DOHH2 (cell line): ENCODE data around the gene UBN1.

Experiments
- H3F3A ChIP-seq: fragments of 200-600 bp; sonication (generic), shearing (Covaris generic); 2 replicates; pipeline ENCODE4 v1.6.0; 2016; ENCODE audit warnings: antibody characterized with exemption, mild to moderate bottlenecking; ENCODE audit not compliant: control insufficient read depth, insufficient read depth
- H3K27ac ChIP-seq: fragments of 200-600 bp; sonication (generic); 2 replicates; pipeline ENCODE4 v1.5.1; 2014; ENCODE audit warnings: low read depth, mild to moderate bottlenecking, low read length, moderate library complexity
- H3K27me3 ChIP-seq: fragments of 200-600 bp; sonication (generic); 2 replicates; pipeline ENCODE4 v1.6.1; 2014; ENCODE audit warnings: mild to moderate bottlenecking, low read length, mixed read lengths; ENCODE audit not compliant: control insufficient read depth
- H3K36me3 ChIP-seq: fragments of 200-600 bp; sonication (generic); 2 replicates; pipeline ENCODE4 v1.6.1; 2014; ENCODE audit warnings: mild to moderate bottlenecking, low read length, moderate library complexity, mixed read lengths; ENCODE audit not compliant: control insufficient read depth
- H3K4me1 ChIP-seq: fragments of 200-600 bp; sonication (generic); 2 replicates; pipeline ENCODE4 v1.6.1; 2014; ENCODE audit warnings: mild to moderate bottlenecking, low read length, mixed read lengths; ENCODE audit not compliant: control insufficient read depth
- H3K4me2 ChIP-seq: fragments of 200-600 bp; sonication (generic); 2 replicates; pipeline ENCODE4 v1.6.0; 2014; ENCODE audit warnings: mild to moderate bottlenecking, low read length, moderate library complexity
- H3K4me3 ChIP-seq: fragments of 200-600 bp; sonication (generic); 2 replicates; pipeline ENCODE4 v1.5.1; 2014; ENCODE audit warnings: mild to moderate bottlenecking, low read length, mixed read lengths
- H3K79me2 ChIP-seq: fragments of 200-600 bp; sonication (generic); 2 replicates; pipeline ENCODE4 v1.6.1; 2014; ENCODE audit warnings: mild to moderate bottlenecking, low read length, mixed read lengths; ENCODE audit not compliant: control insufficient read depth
- H3K9me2 ChIP-seq: fragments of 200-600 bp; sonication (generic); replicated peaks from 2 replicates; pipeline ENCODE4 v1.6.1; 2014; ENCODE audit warnings: mild to moderate bottlenecking, low read length, mixed read lengths; ENCODE audit not compliant: control insufficient read depth
- H3K9me3 ChIP-seq: fragments of 200-600 bp; sonication (generic); 2 replicates; pipeline ENCODE4 v1.6.1; 2014; ENCODE audit warnings: antibody characterized with exemption, low read length, mixed read lengths; ENCODE audit not compliant: control insufficient read depth, insufficient read depth
- H4K20me1 ChIP-seq: fragments of 200-600 bp; sonication (generic); 2 replicates; pipeline ENCODE4 v1.6.0; 2014; ENCODE audit warnings: low read depth, mild to moderate bottlenecking, antibody characterized with exemption, low read length, moderate library complexity; ENCODE audit not compliant: control insufficient read depth, insufficient read depth
- CTCF ChIP-seq: fragments of 200-600 bp; sonication (generic); IDR thresholded peaks from one replicate; pipeline ENCODE4 v1.5.1; 2014; ENCODE audit warnings: antibody characterized with exemption, mild to moderate bottlenecking, low read depth, low read length; ENCODE audit not compliant: poor library complexity, severe bottlenecking
- EZH2phosphoT487 ChIP-seq: fragments of 200-600 bp; sonication (generic); IDR thresholded peaks from 2 replicates; pipeline ENCODE4 v1.6.1; 2017; ENCODE audit warnings: borderline replicate concordance, mild to moderate bottlenecking, antibody characterized with exemption, low read length, moderate library complexity, mixed read lengths

The UBN1 gene

GRCh38 chr16:4874666-4875065 lies 27.4 kb downstream of the UBN1 start:
- Histone ChIP-seq H4K20me1 (no peaks in the 10 kb centered on the region), H3K9me3 (no peaks in the 10 kb centered on the region), H3K4me1 (no peaks in the 10 kb centered on the region), H3F3A (no peaks in the 10 kb centered on the region), H3K36me3 (peaks cover 87% of the 10 kb centered on the region), H3K27ac (no peak overlapping the region), H3K4me2 (no peak overlapping the region), H3K9me2 (no peaks in the 10 kb centered on the region), H3K4me3 (no peak overlapping the region), H3K79me2 (peaks cover 4% of the 10 kb centered on the region; the same call in 1 of the 2 replicates), H3K27me3 (no peaks in the 10 kb centered on the region)
- no peak for TF ChIP-seq EZH2phosphoT487
- no peak for TF ChIP-seq CTCF

GRCh38 chr16:4876646-4877379 lies 29.5 kb downstream of the UBN1 start:
- no peak overlapping the region for H3K4me3 ChIP-seq
- no peaks in the 10 kb centered on the region for H3F3A ChIP-seq
- H3K27ac ChIP-seq, result no peak overlapping the region
- no peaks in the 10 kb centered on the region for H3K9me2 ChIP-seq
- no peaks in the 10 kb centered on the region for H3K9me3 ChIP-seq
- H3K27me3 ChIP-seq, result no peaks in the 10 kb centered on the region
- H3K4me2 ChIP-seq, result no peak overlapping the region
- TF ChIP-seq EZH2phosphoT487 (no peak), CTCF (no peak)
- no peaks in the 10 kb centered on the region for H3K79me2 ChIP-seq
- H3K36me3 ChIP-seq, result peaks cover 88% of the 10 kb centered on the region
- H3K4me1 ChIP-seq, result no peaks in the 10 kb centered on the region
- H4K20me1 ChIP-seq, result no peaks in the 10 kb centered on the region

GRCh38 chr16:4877380-4877685 lies 30.1 kb downstream of the UBN1 start:
- H3F3A ChIP-seq, result no peaks in the 10 kb centered on the region
- H3K4me3 ChIP-seq, result no peak overlapping the region
- H3K27me3 ChIP-seq, result no peaks in the 10 kb centered on the region
- TF ChIP-seq EZH2phosphoT487 (no peak), CTCF (no peak)
- no peaks in the 10 kb centered on the region for H3K9me3 ChIP-seq
- H3K9me2 ChIP-seq, result no peaks in the 10 kb centered on the region
- no peaks in the 10 kb centered on the region for H4K20me1 ChIP-seq
- no peak overlapping the region for H3K27ac ChIP-seq
- H3K4me2 ChIP-seq, result no peak overlapping the region
- H3K36me3 ChIP-seq, result peaks cover 87% of the 10 kb centered on the region
- no peaks in the 10 kb centered on the region for H3K79me2 ChIP-seq
- no peaks in the 10 kb centered on the region for H3K4me1 ChIP-seq
